ENCODE measurements around the gene TMEM150A.
"Not testable (repeated sequence)": the region's sequence is repeated elsewhere in the genome, so short reads cannot be mapped to it uniquely, and the experiment has no call there.

The TMEM150A gene

DNA sequence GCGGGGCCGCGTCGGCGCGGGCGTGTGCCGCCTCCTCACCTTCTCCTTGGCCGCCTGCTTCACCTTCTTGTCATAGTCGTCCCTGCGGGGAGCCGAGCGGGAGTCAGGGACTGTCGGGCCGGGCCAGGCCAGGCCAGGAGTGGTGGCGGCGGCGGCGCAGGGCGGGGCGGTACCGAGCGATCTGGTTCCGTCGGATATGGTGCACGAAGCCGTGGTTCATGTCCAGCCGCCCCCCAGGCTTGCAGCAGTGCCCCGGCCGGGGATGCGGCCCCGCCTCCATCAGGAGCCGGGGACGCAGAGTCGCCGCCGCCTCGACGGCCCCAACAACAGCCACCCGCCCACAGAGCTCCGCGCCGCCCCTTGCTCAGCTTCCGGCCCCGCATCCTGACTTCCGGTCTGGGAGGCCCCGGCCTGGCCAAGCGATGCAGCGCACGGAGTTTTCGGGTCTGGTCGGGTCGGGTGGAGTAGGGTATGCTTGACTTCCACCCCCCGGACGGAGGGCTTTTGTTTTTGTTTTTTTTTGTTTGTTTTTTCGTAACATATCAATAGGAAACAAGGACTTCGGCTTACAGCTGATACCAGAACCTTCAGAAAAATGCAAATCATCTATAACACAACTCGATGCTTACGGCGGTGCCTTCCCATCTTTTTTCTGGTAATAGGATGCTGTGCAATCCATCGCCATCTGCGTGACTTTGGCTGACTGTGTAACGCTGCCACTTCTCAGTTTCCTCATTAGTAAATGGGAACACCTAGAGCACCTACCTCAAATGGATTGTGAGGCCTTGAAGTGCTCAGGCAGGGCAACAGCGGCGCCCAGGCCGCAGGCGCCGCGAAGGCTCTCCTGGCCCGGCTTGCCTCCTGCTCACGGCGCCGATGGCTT lies 9.4 kb upstream of the TMEM150A start, which contains the start of gene C2orf68:
TSS of gene C2orf68 (minus strand) at position 362 of the 883 bp plus-strand sequence. CDS start at position 280, 82 bp downstream.
- peak; percentile 91 for DNase-seq

DNA sequence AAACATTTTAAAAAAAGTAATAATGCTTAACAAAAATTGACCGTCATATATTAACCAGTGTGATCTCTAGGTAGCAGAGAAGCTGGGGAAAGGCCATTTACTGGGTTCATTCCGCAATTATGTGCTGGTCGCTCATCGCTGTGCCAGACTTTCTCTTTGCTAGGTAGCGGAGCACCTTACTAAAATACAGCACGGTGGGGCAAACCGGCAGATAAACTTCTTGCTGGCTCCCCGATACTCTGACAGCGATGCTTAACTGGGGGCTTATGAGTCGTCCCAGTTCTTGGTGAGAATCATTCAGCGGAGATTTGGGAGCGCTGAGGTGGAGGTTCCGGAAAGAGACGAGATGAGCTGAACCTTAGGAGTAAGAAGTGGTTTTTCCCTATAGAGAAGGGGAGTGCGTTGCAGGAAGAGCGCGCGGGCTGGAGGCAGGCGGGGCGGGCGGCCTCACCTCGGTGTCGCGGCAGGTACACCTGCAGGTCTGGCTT lies 8.8 kb upstream of the TMEM150A start:
- DNase-seq, result no peak

GRCh38 chr2:85607268-85608215 lies 5.0 kb upstream of the TMEM150A start:
- no peak for DNase-seq

DNA sequence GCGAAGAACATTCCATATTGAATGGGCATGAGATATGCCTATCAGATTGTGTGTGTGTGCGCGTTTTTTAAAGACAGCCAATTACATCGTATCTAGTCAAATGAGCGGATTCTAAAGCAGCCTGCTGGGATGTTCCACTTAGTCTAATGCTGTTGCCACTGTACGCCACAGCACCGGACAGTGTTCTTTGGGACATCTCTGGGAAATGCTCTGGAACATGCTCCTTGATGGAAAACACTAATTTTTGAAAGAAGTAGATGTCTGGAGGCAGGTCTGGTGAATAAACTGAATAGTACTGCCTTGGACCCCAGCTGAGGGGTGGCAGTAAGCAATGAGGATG lies 3.6 kb upstream of the TMEM150A start:
- no peak for DNase-seq

GRCh38 chr2:85605406-85606115 lies 3.1 kb upstream of the TMEM150A start:
- DNase-seq, result no peak

GRCh38 chr2:85604568-85605339 lies 2.3 kb upstream of the TMEM150A start:
- DNase-seq, result peak; percentile 34

DNA sequence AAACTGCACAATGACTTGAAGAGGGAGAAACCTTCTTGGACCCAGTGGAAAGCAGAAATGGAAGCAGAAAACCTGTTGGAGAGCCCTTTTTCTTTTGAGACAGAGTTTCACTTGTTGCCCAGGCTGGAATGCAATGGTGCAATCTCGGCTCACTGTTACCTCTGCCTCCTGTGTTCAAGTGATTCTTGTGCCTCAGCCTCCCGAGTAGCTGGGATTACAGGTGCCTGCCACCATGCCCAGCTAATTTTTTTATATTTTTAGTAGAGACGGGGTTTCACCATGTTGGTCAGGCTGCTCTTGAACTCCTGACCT lies 1.6 kb upstream of the TMEM150A start:
- not testable (repeated sequence) for DNase-seq

GRCh38 chr2:85601771-85602475 lies 575 bp downstream of the TMEM150A start:
- DNase-seq, result peak; percentile 66

- no peak for DNase-seq
Observed at GRCh38 chr2:85600951-85601770, 1.3 kb downstream of the TMEM150A start.

GRCh38 chr2:85600235-85600575 lies 2.3 kb downstream of the TMEM150A start:
- DNase-seq, result no peak

DNA sequence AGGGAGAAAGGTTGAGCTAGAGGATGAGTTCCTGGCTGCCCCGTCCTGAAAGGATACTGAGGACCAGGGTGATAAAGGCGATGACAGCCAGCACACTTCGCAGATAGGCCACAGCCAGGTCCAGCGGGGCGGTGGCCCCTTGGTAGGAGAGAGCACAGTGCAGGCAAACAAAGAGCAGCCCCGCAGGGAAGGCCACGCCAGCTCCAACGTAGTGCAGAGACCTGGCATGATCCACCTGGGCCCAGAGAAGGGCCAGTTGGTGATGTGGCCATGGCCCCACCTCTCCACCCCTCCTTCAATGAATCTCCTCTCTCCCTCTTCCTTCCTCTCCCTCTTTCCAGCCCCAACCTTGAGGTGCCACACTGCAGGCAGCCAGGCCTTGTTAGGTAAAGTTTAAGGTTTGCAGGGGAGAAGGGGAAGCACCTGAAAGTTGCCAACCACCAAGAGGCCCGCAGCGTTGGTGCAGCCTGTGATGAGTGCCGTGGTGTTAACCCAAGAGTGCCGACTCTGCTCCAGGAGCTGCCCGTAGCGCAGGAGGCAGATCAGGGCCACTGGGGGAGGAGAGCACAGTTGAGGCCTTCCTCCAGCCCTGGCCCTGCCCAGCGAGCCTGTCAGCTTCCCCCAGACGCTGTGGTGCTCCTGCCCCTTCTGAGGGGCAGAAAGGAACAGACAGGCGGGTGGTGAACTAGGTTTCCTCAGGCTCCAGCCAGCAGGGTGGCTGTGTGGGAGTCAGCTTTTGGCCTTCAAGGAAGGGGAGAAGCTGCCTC lies 2.8 kb downstream of the TMEM150A start:
- DNase-seq, result no peak

DNA sequence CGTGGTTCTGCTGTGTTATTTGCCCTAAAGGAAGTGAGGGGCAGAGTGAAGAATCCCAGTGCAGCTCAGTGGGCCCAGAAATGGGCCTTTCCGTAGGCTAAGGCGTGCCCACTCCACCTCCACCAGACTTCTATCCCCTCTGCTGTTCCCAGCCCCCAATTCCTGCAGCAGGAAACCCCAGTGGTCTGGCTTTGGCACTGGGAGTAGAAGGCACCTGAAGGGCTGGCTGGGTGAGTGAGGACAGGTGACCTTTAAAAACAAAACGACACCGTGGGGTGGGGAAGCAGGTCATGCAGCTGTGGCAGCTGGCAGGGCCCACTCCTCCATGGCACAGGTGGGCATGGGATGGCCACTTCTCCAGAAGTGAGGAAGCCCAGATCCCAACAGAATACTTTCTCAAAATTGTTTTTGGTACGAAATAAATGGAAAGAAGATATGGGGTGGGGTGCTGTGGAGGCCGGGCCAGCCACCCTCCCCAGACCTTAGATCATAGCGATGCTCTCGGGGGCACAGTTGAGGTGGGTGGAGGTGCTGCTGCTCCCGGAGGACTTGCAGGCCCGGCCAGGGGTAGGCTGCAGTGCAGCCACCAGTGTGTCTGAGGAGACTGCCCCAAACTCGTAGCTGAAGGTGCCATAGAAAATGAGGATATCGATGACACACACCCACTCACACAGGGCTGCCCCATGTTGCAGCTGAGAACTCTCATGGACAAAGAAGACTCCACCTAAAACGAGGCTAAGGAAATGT lies 3.7 kb downstream of the TMEM150A start:
- no peak for DNase-seq

- no peak for DNase-seq
Observed at GRCh38 chr2:85597241-85597640, 5.3 kb downstream of the TMEM150A start.

DNA sequence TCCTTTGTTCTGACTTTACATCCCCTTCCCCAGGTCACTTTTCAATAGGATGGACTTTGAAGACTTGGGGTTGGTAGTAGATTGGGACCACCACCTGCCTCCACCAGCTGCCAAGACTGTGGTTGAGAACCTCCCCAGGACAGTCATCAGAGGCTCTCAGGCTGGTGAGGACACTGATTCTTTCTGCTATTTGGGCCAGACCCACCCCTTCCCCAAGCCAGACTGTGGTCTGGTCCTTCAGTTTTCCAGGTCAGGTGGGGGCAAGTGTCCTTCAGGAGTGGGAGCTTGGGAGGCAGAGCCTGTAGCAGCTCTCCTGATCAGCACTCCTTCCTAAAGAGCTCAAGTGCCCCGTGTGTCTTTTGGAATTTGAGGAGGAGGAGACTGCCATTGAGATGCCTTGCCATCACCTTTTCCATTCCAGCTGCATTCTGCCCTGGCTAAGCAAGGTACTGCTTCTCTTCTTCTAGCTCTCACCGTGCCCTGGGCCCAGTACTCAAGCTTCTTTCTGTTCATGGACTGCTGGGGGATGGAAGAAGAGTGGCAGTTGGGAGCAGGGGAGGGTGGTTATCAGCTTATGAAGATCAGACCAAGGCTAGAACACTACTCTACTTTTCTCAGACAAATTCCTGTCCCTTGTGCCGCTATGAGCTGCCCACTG lies 5.9 kb downstream of the TMEM150A start:
- DNase-seq, result no peak

- DNase-seq, result no peak
Observed at GRCh38 chr2:85596026-85596333, 6.5 kb downstream of the TMEM150A start.

GRCh38 chr2:85595301-85596025 lies 7.0 kb downstream of the TMEM150A start, which contains the start of gene RNF181:
RNF181 (plus strand) TSS chr2:85595745; CDS start chr2:85595764, 19 bp downstream.
- peak; percentile 96 for DNase-seq

GRCh38 chr2:85594715-85595300 lies 7.7 kb downstream of the TMEM150A start:
- DNase-seq, result no peak

DNA sequence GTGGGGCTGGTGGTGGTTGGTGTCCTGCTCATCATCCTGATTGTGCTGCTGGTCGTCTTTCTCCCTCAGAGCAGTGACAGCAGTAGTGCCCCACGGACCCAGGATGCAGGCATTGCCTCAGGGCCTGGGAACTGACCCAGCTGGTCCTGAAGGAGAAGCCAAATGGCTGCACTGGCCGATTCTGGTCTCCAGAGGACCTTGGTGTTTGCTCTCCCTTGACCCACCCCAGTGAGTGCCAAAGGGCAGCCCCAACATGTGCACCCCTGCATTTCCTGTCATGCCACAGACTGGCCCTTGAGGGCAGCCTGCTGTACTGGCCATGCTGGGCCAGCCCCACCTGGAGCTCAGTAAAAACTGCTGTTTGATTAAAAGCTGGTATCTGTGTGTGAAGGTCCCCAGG lies 9.5 kb downstream of the TMEM150A start:
- DNase-seq, result no peak

Measured in NCI-H146 (cell line).